ENCODE results near the gene LAX1.

LAX1 gene

DNA sequence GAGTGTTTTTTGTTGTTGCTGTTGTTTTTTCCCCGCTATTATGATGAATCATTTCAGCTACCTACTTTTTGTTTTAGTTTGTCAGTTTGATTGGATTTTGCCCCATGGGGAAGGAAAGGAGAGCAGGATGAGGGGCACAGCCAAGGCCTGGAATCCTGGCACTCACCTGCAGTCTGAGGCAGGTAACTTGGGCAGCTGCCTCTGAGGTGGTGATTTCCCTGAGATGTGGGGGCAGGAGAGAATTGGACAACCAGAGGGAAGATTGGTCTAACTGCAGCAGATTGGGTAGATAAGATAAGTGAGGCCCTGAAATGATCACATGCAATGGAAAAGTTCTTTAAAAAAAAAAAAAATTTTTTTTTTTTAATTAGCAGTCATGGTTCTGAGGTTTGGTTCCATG is 1.5 kb upstream of the LAX1 start:
- no peak overlapping the region for H3K27ac ChIP-seq
- no peak for DNase-seq (ENCODE audit: low read depth, low spot score)
- H3K9ac ChIP-seq (ENCODE audit: insufficient read length) = no peak overlapping the region
- H3K9me3 ChIP-seq (ENCODE audit: low read depth, low read length) = no peaks in the 10 kb centered on the region
- no peak overlapping the region for H3K4me3 ChIP-seq
- TF ChIP-seq POLR2AphosphoS5 (IDR thresholded peaks at IDR 0.05; ENCODE audit: borderline replicate concordance, low read depth, low read length) = no peak
- no peak for TF ChIP-seq FOXP2 (optimal IDR thresholded peaks at IDR 0.05; ENCODE audit: control extremely low read depth, extremely low read length, insufficient read depth)
- TF ChIP-seq EZH2 (IDR thresholded peaks at IDR 0.05) = no peak
- no peaks in the 10 kb centered on the region for H3K36me3 ChIP-seq (ENCODE audit: insufficient read depth, low read length)

- no peaks in the 10 kb centered on the region for H3K36me3 ChIP-seq (ENCODE audit: insufficient read depth, low read length)
- no peak for DNase-seq (ENCODE audit: low read depth, low spot score)
- TF ChIP-seq EZH2 (IDR thresholded peaks at IDR 0.05) (no peak), POLR2AphosphoS5 (IDR thresholded peaks at IDR 0.05; ENCODE audit: borderline replicate concordance, low read depth, low read length) (no peak), FOXP2 (optimal IDR thresholded peaks at IDR 0.05; ENCODE audit: control extremely low read depth, extremely low read length, insufficient read depth) (no peak)
- H3K9ac ChIP-seq (ENCODE audit: insufficient read length) = no peak overlapping the region
- no peak overlapping the region for H3K27ac ChIP-seq
- no peaks in the 10 kb centered on the region for H3K9me3 ChIP-seq (ENCODE audit: low read depth, low read length)
- H3K4me3 ChIP-seq = no peak overlapping the region
These were observed 616 bp upstream of the LAX1 start for GRCh38 chr1:203764105-203765028.

- no peak for DNase-seq (ENCODE audit: low read depth, low spot score)
- Histone ChIP-seq H3K4me3 (no peak overlapping the region), H3K9ac (ENCODE audit: insufficient read length) (no peak overlapping the region), H3K9me3 (ENCODE audit: low read depth, low read length) (no peaks in the 10 kb centered on the region), H3K27ac (no peak overlapping the region), H3K36me3 (ENCODE audit: insufficient read depth, low read length) (no peaks in the 10 kb centered on the region)
- TF ChIP-seq FOXP2 (optimal IDR thresholded peaks at IDR 0.05; ENCODE audit: control extremely low read depth, extremely low read length, insufficient read depth) (no peak), EZH2 (IDR thresholded peaks at IDR 0.05) (no peak), POLR2AphosphoS5 (IDR thresholded peaks at IDR 0.05; ENCODE audit: borderline replicate concordance, low read depth, low read length) (no peak)
These were observed 3.3 kb downstream of the LAX1 start for GRCh38 chr1:203768256-203768655.

- TF ChIP-seq FOXP2 (optimal IDR thresholded peaks at IDR 0.05; ENCODE audit: control extremely low read depth, extremely low read length, insufficient read depth) (no peak), POLR2AphosphoS5 (IDR thresholded peaks at IDR 0.05; ENCODE audit: borderline replicate concordance, low read depth, low read length) (no peak), EZH2 (IDR thresholded peaks at IDR 0.05) (no peak)
- H3K4me3 ChIP-seq = 0 out of 2 replicates have a peak overlapping the region, but pooled peaks have one; percentile 2
- peak; percentile 78 for DNase-seq (ENCODE audit: low read depth, low spot score)
- H3K9ac ChIP-seq (ENCODE audit: insufficient read length) = no peak overlapping the region
- peak overlapping the region; percentile 56 for H3K27ac ChIP-seq
- H3K9me3 ChIP-seq (ENCODE audit: low read depth, low read length) = no peaks in the 10 kb centered on the region
- no peaks in the 10 kb centered on the region for H3K36me3 ChIP-seq (ENCODE audit: insufficient read depth, low read length)
These were observed 4.7 kb downstream of the LAX1 start for GRCh38 chr1:203769505-203770343.

DNA sequence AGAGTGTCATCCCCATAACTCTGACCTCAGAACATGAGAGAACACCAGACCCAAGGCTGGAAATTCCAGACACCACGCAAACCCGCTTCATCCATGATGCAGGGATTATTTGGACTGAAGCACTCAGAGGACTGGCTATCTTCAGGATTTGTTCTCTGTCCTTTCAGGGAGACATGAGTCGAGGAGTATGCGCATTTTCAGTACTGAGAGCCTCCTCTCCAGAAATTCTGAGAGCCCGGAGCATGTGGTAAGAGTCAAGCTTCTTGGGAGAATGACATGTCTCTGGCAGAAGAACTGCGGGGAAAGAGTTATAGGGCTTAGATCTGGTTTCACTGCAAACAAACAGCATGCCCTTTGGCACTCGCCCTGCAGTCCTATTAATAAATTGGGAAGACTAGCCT is 6.9 kb downstream of the LAX1 start:
- no peaks in the 10 kb centered on the region for H3K9me3 ChIP-seq (ENCODE audit: low read depth, low read length)
- H3K4me3 ChIP-seq = no peak overlapping the region
- H3K36me3 ChIP-seq (ENCODE audit: insufficient read depth, low read length) = no peaks in the 10 kb centered on the region
- DNase-seq (ENCODE audit: low read depth, low spot score) = no peak
- H3K27ac ChIP-seq = no peak overlapping the region
- no peak overlapping the region for H3K9ac ChIP-seq (ENCODE audit: insufficient read length)
- TF ChIP-seq POLR2AphosphoS5 (IDR thresholded peaks at IDR 0.05; ENCODE audit: borderline replicate concordance, low read depth, low read length) = no peak
- TF ChIP-seq EZH2 (IDR thresholded peaks at IDR 0.05) = no peak
- TF ChIP-seq FOXP2 (optimal IDR thresholded peaks at IDR 0.05; ENCODE audit: control extremely low read depth, extremely low read length, insufficient read depth) = no peak

GRCh38 chr1:203772836-203773235 is 7.9 kb downstream of the LAX1 start:
- TF ChIP-seq EZH2 (IDR thresholded peaks at IDR 0.05) = no peak
- TF ChIP-seq POLR2AphosphoS5 (IDR thresholded peaks at IDR 0.05; ENCODE audit: borderline replicate concordance, low read depth, low read length) = no peak
- TF ChIP-seq FOXP2 (optimal IDR thresholded peaks at IDR 0.05; ENCODE audit: control extremely low read depth, extremely low read length, insufficient read depth) = no peak
- Histone ChIP-seq H3K9me3 (ENCODE audit: low read depth, low read length) (no peaks in the 10 kb centered on the region), H3K9ac (ENCODE audit: insufficient read length) (no peak overlapping the region), H3K4me3 (no peak overlapping the region), H3K36me3 (ENCODE audit: insufficient read depth, low read length) (no peaks in the 10 kb centered on the region), H3K27ac (no peak overlapping the region)
- DNase-seq (ENCODE audit: low read depth, low spot score) = no peak

- Histone ChIP-seq H3K9me3 (ENCODE audit: low read depth, low read length) (no peaks in the 10 kb centered on the region), H3K4me3 (no peak overlapping the region), H3K27ac (no peak overlapping the region), H3K36me3 (ENCODE audit: insufficient read depth, low read length) (no peaks in the 10 kb centered on the region), H3K9ac (ENCODE audit: insufficient read length) (no peak overlapping the region)
- DNase-seq (ENCODE audit: low read depth, low spot score) = no peak
- TF ChIP-seq POLR2AphosphoS5 (IDR thresholded peaks at IDR 0.05; ENCODE audit: borderline replicate concordance, low read depth, low read length) (no peak), FOXP2 (optimal IDR thresholded peaks at IDR 0.05; ENCODE audit: control extremely low read depth, extremely low read length, insufficient read depth) (no peak), EZH2 (IDR thresholded peaks at IDR 0.05) (no peak)
These were observed 11.7 kb downstream of the LAX1 start for GRCh38 chr1:203776636-203777035.

DNA sequence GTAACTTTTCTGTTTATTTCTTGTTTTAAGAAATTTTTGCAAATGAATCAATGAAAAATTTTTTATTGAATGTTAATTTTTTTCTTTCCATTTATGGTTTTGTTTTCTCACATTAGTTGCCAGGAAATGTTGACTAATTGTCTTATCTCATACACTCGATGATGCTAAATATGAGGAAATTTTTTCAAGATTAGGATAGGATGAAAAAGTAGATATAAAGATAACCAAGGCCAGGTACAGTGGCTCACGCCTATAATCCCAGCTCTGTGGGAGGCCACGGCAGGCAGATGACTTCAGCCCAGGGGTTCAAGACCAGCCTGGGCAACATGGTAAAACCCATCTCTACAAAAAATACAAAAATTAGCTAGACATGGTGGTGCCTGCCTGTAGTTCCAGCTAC is 12.6 kb downstream of the LAX1 start:
- no peak for TF ChIP-seq FOXP2 (optimal IDR thresholded peaks at IDR 0.05; ENCODE audit: control extremely low read depth, extremely low read length, insufficient read depth)
- no peak for TF ChIP-seq EZH2 (IDR thresholded peaks at IDR 0.05)
- no peak for TF ChIP-seq POLR2AphosphoS5 (IDR thresholded peaks at IDR 0.05; ENCODE audit: borderline replicate concordance, low read depth, low read length)
- H3K27ac ChIP-seq = no peak overlapping the region
- H3K36me3 ChIP-seq (ENCODE audit: insufficient read depth, low read length) = no peaks in the 10 kb centered on the region
- no peaks in the 10 kb centered on the region for H3K9me3 ChIP-seq (ENCODE audit: low read depth, low read length)
- no peak for DNase-seq (ENCODE audit: low read depth, low spot score)
- no peak overlapping the region for H3K4me3 ChIP-seq
- H3K9ac ChIP-seq (ENCODE audit: insufficient read length) = no peak overlapping the region
